Lung (tissue), 12 donors: Measurements from ENCODE around the gene CNGB1. TPM values are rescaled to one million over a fixed set of nuclear protein-coding genes. Genes with fewer than 3 reads are reported as not detected.

ENCODE experiments used
- ATAC-seq: fragments of 200-7000 bp; cut with Tn5 transposase; one replicate; pipeline ENCODE4 v1.9.1; 2020; ENCODE audit warnings: moderate number of reproducible peaks; ENCODE audit not compliant: insufficient read depth, low FRiP score
- DNase-seq, 3 donors: peaks; one replicate each; pipeline ENCODE4 v3.0.0-alpha.2; 2013 to 2017
- H3K27ac ChIP-seq, 2 donors: one replicate each; pipeline ENCODE4 v1.5.1; 2013; ENCODE audit warnings: mild to moderate bottlenecking in 2 of 2, moderate library complexity in 2 of 2, control low read depth in 1 of 2, inconsistent platforms in 1 of 2, low read depth in 1 of 2, low read length in 1 of 2
- H3K27me3 ChIP-seq, 3 donors: one replicate each; pipeline ENCODE4 v1.5.1; 2013; ENCODE audit warnings: low read length in 2 of 3; ENCODE audit not compliant: control insufficient read depth in 3 of 3, insufficient read depth in 3 of 3
- H3K36me3 ChIP-seq, 4 donors: one replicate each; pipeline ENCODE4 v1.5.1; 2013; ENCODE audit warnings: low read length in 4 of 4, mild to moderate bottlenecking in 1 of 4, moderate library complexity in 1 of 4; ENCODE audit not compliant: control insufficient read depth in 4 of 4, insufficient read depth in 4 of 4
- H3K4me1 ChIP-seq, 5 donors: one replicate each; pipeline ENCODE4 v1.5.1; 2013; ENCODE audit warnings: low read length in 5 of 5, mild to moderate bottlenecking in 2 of 5, moderate library complexity in 1 of 5; ENCODE audit not compliant: control insufficient read depth in 5 of 5, insufficient read depth in 5 of 5
- H3K4me3 ChIP-seq: one replicate; pipeline ENCODE4 v1.5.1; 2013; ENCODE audit warnings: mild to moderate bottlenecking, control low read depth, moderate library complexity
- H3K9ac ChIP-seq, 2 donors: one replicate each; pipeline ENCODE4 v1.5.1; 2013; ENCODE audit warnings: low read length in 2 of 2, control low read depth in 1 of 2; ENCODE audit not compliant: insufficient read depth in 1 of 2
- H3K9me3 ChIP-seq, 4 donors: one replicate each; pipeline ENCODE4 v1.5.1; 2013; ENCODE audit warnings: low read length in 3 of 4, mild to moderate bottlenecking in 1 of 4, moderate library complexity in 1 of 4; ENCODE audit not compliant: control insufficient read depth in 4 of 4, insufficient read depth in 3 of 4
- WGBS, 2 donors: extraction: QIAGEN DNeasy Blood & Tissue Kit; methylation state at CpG; one replicate each; pipeline ENCODE4 v1.1.7; 2013; 5-methylcytosine and 5-hydroxymethylcytosine counted together
- polyA plus RNA-seq, 2 donors: library from polyadenylated mRNA; stranded (reverse); fragments of 200-250 nt; gene quantifications; one replicate each; pipeline ENCODE4 v1.2.1, GENCODE V29; 2013
- total RNA-seq, 2 donors: library from RNA; depleted of rRNA in 1 of 2; stranded (reverse); fragments of >200 nt in 1 of 2; gene quantifications; one replicate each; pipeline ENCODE4 v1.2.1, GENCODE V29; 2014 to 2021
- TF ChIP-seq, protein P1 (sequence below): IDR thresholded peaks from 2 replicates; pipeline ENCODE4 v1.5.1; 2012; ENCODE audit warnings: mild to moderate bottlenecking; ENCODE audit errors: control extremely low read depth, extremely low read depth
- donor health status: control.
- donor health status: control.
- donor health status: Bipolar disorder and iron deficiency.
- donor health status: healthy.
- donor health status: DM: yes; HTN: yes; CAD: no.

CNGB1 gene
- total and polyA plus RNA-seq, 4 donors, result 0.14 to 0.43 (median 0.19) TPM

GRCh38 chr16:57893559-57894389 is 77.2 kb downstream of the CNGB1 start:
- TF ChIP-seq, protein P1, sequence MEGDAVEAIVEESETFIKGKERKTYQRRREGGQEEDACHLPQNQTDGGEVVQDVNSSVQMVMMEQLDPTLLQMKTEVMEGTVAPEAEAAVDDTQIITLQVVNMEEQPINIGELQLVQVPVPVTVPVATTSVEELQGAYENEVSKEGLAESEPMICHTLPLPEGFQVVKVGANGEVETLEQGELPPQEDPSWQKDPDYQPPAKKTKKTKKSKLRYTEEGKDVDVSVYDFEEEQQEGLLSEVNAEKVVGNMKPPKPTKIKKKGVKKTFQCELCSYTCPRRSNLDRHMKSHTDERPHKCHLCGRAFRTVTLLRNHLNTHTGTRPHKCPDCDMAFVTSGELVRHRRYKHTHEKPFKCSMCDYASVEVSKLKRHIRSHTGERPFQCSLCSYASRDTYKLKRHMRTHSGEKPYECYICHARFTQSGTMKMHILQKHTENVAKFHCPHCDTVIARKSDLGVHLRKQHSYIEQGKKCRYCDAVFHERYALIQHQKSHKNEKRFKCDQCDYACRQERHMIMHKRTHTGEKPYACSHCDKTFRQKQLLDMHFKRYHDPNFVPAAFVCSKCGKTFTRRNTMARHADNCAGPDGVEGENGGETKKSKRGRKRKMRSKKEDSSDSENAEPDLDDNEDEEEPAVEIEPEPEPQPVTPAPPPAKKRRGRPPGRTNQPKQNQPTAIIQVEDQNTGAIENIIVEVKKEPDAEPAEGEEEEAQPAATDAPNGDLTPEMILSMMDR, result no peak
- no peak overlapping the region for H3K4me3 ChIP-seq
- H3K9me3 ChIP-seq, result no peaks in the 10 kb centered on the region
- WGBS, 2 donors, result 32 to 34% methylated on average over 17 of the region's 17 CpGs
- no peaks in the 10 kb centered on the region for H3K36me3 ChIP-seq
- DNase-seq, result peak in 2 of 3 donors; percentile 34 to 48
- H3K27ac ChIP-seq, result peak overlapping the region in 1 of 2 donors; percentile 85
- H3K27me3 ChIP-seq, result peaks cover 0 to 21% (median 10%) of the 10 kb centered on the region in 3 donors
- peaks cover 0 to 15% (median 4%) of the 10 kb centered on the region in 5 donors for H3K4me1 ChIP-seq
- peak; percentile 55 for ATAC-seq
- H3K9ac ChIP-seq, result no peak overlapping the region

- peak overlapping the region in 1 of 2 donors; percentile 85 for H3K27ac ChIP-seq
- H3K4me3 ChIP-seq, result no peak overlapping the region
- H3K9me3 ChIP-seq, result no peaks in the 10 kb centered on the region
- peaks cover 0 to 15% (median 4%) of the 10 kb centered on the region in 5 donors for H3K4me1 ChIP-seq
- H3K9ac ChIP-seq, result no peak overlapping the region
- WGBS, 2 donors, result 68 to 80% methylated on average over 5 of the region's 5 CpGs
- H3K36me3 ChIP-seq, result no peaks in the 10 kb centered on the region
- ATAC-seq, result peak; percentile 1
- DNase-seq, result no peak
- H3K27me3 ChIP-seq, result peaks cover 0 to 21% (median 10%) of the 10 kb centered on the region in 3 donors
- TF ChIP-seq, protein P1, result no peak
These were observed 77.7 kb downstream of the CNGB1 start for GRCh38 chr16:57893217-57893558.

- TF ChIP-seq, protein P1, result no peak
- WGBS, 2 donors, result 31 to 37% methylated on average over 10 of the region's 10 CpGs
- DNase-seq (peak in 1 of 3 donors; percentile 15), ATAC-seq (peak; percentile 2)
- Histone ChIP-seq H3K4me1 (peaks cover 0 to 15% (median 4%) of the 10 kb centered on the region in 5 donors), H3K27me3 (peaks cover 0 to 25% (median 8%) of the 10 kb centered on the region in 3 donors), H3K27ac (peak overlapping the region in 1 of 2 donors; percentile 48), H3K36me3 (no peaks in the 10 kb centered on the region), H3K9me3 (no peaks in the 10 kb centered on the region), H3K9ac (no peak overlapping the region), H3K4me3 (no peak overlapping the region)
These were observed 78.4 kb downstream of the CNGB1 start for GRCh38 chr16:57892447-57893096.
